Ishikawa (cell line): ENCODE measurements around the gene OR2T1.
"Not testable (repeated sequence)": the region's sequence is repeated elsewhere in the genome, so short reads cannot be mapped to it uniquely, and the experiment has no call there.

Experiments used
- CEBPB ChIP-seq: IDR thresholded peaks from 2 replicates; pipeline ENCODE4 v1.6.1; 2012
- CREB1 ChIP-seq: IDR thresholded peaks from 2 replicates; pipeline ENCODE4 v1.6.1; 2012; ENCODE audit warnings: low read depth
- EGR1 ChIP-seq: IDR thresholded peaks from 2 replicates; pipeline ENCODE4 v1.6.1; 2012
- EP300 ChIP-seq: IDR thresholded peaks from 2 replicates; pipeline ENCODE4 v1.6.1; 2012; ENCODE audit warnings: borderline replicate concordance
- NFIC ChIP-seq: IDR thresholded peaks from 2 replicates; pipeline ENCODE4 v1.6.1; 2012
- RAD21 ChIP-seq: IDR thresholded peaks from 2 replicates; pipeline ENCODE4 v1.6.1; 2012; ENCODE audit warnings: low read depth
- TAF1 ChIP-seq: IDR thresholded peaks from 2 replicates; pipeline ENCODE4 v1.6.1; 2012; ENCODE audit warnings: low read depth, mild to moderate bottlenecking
- TCF12 ChIP-seq: IDR thresholded peaks from 2 replicates; pipeline ENCODE4 v1.6.1; 2012; ENCODE audit warnings: low read depth
- TEAD4 ChIP-seq: IDR thresholded peaks from 2 replicates; pipeline ENCODE4 v1.6.1; 2012
- USF1 ChIP-seq: IDR thresholded peaks from 2 replicates; pipeline ENCODE4 v1.6.1; 2012
- YY1 ChIP-seq: IDR thresholded peaks from 2 replicates; pipeline ENCODE4 v1.6.1; 2012; ENCODE audit warnings: low read depth
- ZBTB7A ChIP-seq: IDR thresholded peaks from 2 replicates; pipeline ENCODE4 v1.6.1; 2012; ENCODE audit warnings: low read depth
- TF ChIP-seq, protein P1 (sequence below): IDR thresholded peaks from 2 replicates; pipeline ENCODE4 v1.6.1; 2012
- TF ChIP-seq, protein P2 (sequence below): IDR thresholded peaks from 2 replicates; pipeline ENCODE4 v1.6.1; 2012; ENCODE audit warnings: low read depth, mild to moderate bottlenecking

Gene OR2T1

GRCh38 chr1:248406721-248407692, 4.2 kb downstream of the OR2T1 start:
- TF ChIP-seq, protein P1, sequence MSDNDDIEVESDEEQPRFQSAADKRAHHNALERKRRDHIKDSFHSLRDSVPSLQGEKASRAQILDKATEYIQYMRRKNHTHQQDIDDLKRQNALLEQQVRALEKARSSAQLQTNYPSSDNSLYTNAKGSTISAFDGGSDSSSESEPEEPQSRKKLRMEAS = no peak
- TF ChIP-seq NFIC (no peak), TCF12 (no peak), EP300 (no peak), EGR1 (no peak), ZBTB7A (no peak), CEBPB (no peak), RAD21 (no peak), TEAD4 (no peak), CREB1 (no peak), TAF1 (no peak), USF1 (no peak)
- TF ChIP-seq, protein P2, sequence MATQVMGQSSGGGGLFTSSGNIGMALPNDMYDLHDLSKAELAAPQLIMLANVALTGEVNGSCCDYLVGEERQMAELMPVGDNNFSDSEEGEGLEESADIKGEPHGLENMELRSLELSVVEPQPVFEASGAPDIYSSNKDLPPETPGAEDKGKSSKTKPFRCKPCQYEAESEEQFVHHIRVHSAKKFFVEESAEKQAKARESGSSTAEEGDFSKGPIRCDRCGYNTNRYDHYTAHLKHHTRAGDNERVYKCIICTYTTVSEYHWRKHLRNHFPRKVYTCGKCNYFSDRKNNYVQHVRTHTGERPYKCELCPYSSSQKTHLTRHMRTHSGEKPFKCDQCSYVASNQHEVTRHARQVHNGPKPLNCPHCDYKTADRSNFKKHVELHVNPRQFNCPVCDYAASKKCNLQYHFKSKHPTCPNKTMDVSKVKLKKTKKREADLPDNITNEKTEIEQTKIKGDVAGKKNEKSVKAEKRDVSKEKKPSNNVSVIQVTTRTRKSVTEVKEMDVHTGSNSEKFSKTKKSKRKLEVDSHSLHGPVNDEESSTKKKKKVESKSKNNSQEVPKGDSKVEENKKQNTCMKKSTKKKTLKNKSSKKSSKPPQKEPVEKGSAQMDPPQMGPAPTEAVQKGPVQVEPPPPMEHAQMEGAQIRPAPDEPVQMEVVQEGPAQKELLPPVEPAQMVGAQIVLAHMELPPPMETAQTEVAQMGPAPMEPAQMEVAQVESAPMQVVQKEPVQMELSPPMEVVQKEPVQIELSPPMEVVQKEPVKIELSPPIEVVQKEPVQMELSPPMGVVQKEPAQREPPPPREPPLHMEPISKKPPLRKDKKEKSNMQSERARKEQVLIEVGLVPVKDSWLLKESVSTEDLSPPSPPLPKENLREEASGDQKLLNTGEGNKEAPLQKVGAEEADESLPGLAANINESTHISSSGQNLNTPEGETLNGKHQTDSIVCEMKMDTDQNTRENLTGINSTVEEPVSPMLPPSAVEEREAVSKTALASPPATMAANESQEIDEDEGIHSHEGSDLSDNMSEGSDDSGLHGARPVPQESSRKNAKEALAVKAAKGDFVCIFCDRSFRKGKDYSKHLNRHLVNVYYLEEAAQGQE = no peak

- no peak for TF ChIP-seq NFIC
Observed at GRCh38 chr1:248416226-248416625, 13.4 kb downstream of the OR2T1 start.

- TF ChIP-seq EP300 = no peak
Observed at GRCh38 chr1:248417854-248418253, 15.0 kb downstream of the OR2T1 start.

- TF ChIP-seq USF1 = no peak
- no peak for TF ChIP-seq ZBTB7A
- no peak for TF ChIP-seq EP300
- TF ChIP-seq EGR1 = no peak
- no peak for TF ChIP-seq RAD21
- TF ChIP-seq, protein P1 = no peak
- no peak for TF ChIP-seq YY1
- no peak for TF ChIP-seq CEBPB
- no peak for TF ChIP-seq CREB1
- no peak for TF ChIP-seq NFIC
Observed at GRCh38 chr1:248421384-248421783, 18.5 kb downstream of the OR2T1 start.

DNA sequence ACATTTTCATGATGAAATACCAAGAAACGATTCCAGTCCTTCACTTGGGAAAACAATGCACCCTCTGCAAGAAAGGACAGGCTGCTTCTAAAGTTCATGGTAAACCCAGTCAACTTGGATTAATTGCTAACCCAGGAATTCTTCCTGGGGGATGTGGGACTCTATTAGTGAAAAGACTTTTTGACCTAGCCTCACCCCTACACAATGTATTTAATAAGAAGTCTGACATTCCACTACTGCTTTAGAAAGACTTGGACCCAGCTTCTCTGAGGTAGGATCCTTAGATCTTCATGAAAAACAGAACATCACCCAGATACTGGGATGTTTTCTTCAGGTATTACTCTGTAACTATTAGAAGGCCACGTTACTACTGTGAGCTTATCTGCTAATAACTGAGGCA, 42.6 kb downstream of the OR2T1 start, which contains the start of gene OR2T2:
OR2T2 (plus strand) TSS at position 239 of the 400 bp plus-strand sequence. CDS start 7,161 bp downstream, outside the sequence.
- TF ChIP-seq, protein P2 = not testable (repeated sequence)
- TF ChIP-seq EGR1, CEBPB: not testable (repeated sequence)
